Measurements from ENCODE around the gene WDSUB1.
A peak's percentile ranks its signal among the peaks of the same experiment; 100 is the strongest.

The WDSUB1 gene

GRCh38 chr2:159265171-159265576 is 21.3 kb downstream of the WDSUB1 start:
- DNase-seq (ENCODE audit: low spot score), result no peak

DNA sequence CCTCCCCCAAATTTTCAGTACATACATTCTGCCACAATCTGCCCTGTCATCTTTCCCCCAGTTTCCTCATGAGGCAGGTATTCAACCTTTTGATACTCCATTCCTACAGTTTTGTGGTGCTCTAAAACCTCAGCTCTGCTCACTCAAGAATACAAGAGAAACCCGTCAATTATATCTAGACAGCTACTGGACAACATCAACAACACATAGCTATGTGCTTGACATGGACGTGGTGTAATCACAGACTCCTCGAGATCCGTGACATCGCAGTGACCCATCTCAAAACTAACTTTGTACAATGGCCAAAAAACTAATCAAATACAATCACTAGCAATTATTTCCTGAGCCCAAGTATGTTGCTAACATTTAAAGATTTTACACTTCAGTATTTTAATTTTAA is 23.6 kb downstream of the WDSUB1 start:
- no peak for DNase-seq (ENCODE audit: low spot score)

DNA sequence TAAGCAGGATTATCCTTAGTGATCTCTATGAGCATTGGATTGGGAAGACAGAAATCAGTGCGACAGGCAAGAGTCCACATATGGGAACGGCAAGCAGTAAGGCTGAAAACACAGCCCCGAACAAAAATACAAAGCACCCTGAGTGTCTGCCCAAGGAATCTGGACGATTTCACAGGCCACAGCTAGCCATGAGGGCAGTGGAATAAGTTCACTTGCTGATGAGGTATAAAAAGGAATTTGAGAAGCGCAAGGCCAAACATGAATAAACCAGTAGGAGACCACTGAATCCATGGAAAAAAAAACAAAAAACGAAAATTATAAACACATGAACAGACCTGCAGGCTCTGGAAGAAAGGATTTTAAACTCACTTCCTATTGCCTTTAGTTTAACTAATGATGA is 24.3 kb downstream of the WDSUB1 start:
- no peak for DNase-seq (ENCODE audit: low spot score)

DNA sequence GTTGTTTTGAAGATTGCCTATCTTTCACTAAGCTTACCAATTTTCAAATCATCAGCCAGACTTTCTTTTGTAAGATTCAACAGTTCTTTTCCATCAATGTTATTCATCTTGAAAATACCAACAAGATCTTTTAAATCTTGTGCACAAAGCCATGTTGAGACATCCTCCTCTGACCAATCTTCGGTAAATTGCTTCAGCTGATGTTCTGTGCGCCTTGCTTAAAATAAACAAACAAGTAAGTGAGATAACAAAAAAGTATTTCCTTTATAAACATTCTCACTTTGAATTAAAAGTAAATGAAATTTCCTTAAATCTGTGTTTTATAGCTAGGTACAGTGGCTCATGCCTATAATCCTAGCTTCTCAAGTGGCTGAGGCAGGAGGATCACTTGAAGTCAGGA is 30.3 kb downstream of the WDSUB1 start:
- no peak for DNase-seq (ENCODE audit: low spot score)

GRCh38 chr2:159252905-159253304 is 33.6 kb downstream of the WDSUB1 start:
- no peak for DNase-seq (ENCODE audit: low spot score)

DNA sequence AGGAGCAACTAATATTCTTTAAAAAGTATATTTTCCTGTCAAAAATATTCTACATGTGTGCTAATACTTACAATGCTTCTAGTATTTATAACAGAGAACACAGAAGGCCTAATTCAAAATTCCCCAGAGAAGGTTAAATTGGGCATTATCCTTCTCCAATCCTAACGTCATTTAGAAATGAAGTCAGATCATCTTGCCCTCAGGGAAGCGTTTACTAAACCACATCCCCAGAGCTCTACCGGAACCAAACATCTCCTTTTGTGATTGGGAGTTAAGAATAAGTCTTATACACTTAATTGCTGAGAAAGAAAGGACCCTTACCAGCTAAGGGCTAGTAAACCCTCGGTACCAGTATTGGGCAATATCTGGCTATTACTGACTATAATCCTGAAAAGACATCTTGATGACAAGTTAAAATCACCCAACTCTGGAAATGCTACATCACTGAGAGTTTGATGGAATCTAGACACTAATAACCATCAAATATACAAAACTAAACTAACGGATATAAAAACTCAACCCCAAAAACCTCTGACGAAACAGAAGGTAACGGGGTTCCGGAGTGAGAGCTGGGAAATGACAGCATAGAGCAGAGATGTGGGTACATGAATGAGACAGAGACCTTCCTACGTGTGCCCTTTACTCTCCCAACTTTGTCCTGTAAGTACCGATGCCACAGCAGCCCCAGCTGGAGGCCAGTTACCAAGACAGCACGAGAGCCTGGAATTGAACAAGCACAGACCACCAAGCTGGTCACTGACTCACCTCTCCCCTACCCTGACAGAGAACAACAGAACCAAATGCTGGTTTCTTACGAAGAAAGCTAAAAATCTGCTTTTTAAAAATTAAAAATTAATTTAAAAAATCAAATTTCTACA is 35.0 kb downstream of the WDSUB1 start:
- DNase-seq (ENCODE audit: low spot score), result no peak

DNA sequence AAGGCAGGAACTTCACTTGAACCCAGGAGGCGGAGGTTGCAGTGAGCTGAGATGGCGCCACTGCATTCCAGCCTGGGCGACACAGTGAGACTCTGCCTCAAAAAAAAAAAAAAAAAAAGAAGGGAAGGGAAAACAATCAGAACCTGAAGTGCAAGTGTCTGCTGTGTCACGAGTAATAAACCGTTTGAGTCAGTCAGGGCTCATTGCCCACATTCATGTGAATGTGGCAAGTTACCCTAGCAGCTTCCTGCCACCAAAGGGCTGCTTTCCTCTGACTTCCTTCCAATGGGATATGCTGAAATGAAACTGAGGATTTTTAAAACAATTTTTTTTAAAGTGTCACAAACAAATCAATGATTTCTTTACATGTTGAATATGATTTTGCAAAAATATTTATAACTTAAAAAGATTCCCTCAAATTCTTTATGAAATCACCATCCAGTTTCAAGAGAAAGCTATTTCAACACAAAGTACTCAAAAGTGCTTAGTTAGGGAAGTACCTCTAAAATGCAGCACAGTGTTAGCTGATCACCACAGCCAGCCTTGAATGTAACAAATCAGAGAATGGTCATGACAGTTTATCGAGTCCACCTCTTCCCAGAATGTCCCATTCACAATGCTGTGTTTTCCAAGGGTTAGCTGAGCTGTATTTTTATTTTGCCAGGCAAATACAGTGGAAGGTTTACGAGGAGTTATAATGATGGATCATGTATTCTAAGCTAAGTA is 36.4 kb downstream of the WDSUB1 start:
- DNase-seq (ENCODE audit: low spot score), result peak; percentile 90

GRCh38 chr2:159246325-159246988 is 40.0 kb downstream of the WDSUB1 start:
- DNase-seq (ENCODE audit: low spot score), result no peak

DNA sequence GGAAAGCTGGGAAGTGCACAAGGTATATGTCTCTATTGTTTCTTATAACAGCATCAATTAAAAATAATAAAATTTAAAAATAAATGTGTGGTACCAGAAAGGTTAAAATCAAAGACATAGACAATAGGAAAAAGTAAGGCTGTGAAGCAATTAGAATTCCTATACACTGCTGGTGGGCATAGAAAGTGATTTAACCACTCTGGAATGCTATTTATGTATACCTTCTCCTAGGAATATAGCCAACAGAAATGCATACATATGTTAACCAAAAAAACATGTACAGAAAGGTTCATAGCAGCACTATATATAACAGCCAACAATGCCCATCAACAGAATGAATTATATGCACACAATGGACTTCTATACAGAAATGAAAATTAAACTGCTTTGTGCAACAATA is 43.0 kb downstream of the WDSUB1 start:
- no peak for DNase-seq (ENCODE audit: low spot score)

DNA sequence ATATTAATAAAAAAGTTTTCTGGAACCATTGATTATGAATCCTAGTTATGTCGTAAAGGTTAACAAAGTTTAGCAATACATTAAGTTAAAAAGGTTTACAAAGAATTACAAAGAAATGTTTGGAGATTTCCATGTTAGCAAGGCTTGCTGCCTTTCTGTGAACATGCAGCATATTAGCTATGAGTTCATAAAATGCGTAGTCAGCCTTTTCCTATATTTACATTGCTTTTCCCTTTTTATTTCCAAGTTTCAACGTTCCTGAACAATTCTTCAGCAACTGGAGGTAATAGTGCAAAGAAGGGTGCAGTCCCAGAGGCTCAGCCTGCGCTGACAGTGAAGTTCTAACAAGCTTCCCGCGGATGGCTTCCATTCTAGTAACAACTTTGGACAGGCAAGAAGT is 51.6 kb downstream of the WDSUB1 start:
- DNase-seq (ENCODE audit: low spot score), result no peak

DNA sequence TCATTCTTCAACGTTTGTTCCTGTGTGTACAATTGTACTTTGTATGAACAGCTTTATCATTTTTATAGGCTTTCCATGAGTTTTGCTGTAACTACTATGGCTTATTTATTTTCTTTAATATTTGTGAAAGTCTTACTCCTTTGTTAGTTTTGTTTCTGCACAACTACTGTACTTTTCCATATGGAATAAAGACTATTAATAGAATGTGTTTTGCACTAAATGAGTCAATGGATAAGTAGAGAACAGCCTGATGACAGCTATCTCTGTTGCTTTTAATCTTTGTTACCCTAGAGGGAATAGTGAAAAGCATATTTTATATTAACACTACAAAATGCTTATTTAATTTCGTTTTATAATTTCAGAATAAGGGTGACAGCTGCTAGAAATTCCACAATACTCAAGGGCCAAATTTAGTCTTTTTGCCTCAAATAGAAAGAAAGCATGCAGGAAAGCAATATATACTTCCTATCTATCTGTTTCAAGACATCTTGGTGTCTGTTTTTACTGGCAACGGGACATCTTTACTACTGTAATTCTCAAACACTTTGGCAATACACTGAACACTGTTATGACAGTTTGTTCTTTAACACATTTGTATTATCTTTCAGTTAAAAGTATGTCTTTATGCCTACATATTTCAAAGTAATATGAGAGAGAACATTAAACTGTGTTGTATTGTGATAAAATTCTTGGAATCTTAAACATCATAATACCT is 53.9 kb downstream of the WDSUB1 start:
- no peak for DNase-seq (ENCODE audit: low spot score)

DNA sequence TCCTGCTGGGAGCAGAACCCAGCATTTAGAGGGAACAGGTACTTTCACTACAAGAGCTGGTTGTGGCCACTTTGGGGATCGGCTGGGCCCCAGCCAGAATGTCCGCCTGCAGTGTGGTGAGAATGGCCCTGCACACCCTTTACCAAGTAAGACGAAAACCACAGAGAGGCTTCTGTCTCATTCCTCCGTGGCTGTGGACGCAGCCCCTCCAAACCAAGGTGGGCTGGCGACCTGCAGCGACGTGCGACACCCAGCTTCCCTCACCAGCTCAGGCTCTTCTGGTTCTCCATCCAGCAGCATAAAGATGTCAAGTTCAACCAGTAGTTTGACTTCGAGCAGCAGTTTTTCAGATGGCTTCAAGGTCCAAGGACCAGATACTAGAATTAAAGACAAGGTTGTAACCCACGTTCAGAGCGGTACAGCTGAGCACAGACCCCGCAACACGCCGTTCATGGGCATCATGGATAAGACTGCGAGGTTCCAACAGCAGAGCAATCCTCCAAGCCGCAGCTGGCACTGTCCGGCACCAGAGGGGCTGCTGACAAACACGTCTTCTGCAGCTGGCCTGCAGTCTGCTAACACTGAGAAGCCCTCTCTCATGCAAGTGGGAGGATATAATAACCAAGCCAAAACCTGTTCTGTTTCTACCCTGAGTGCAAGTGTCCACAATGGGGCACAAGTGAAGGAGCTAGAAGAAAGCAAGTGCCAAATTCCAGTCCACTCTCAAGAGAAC is 56.2 kb downstream of the WDSUB1 start:
- DNase-seq (ENCODE audit: low spot score), result peak; percentile 57

GRCh38 chr2:159229476-159230144 is 56.9 kb downstream of the WDSUB1 start:
- no peak for DNase-seq (ENCODE audit: low spot score)

- no peak for DNase-seq (ENCODE audit: low spot score)
Observed at GRCh38 chr2:159228081-159228581, 58.4 kb downstream of the WDSUB1 start.

- no peak for DNase-seq (ENCODE audit: low spot score)
Observed at GRCh38 chr2:159227467-159227866, 59.0 kb downstream of the WDSUB1 start.

- DNase-seq (ENCODE audit: low spot score), result no peak
Observed at GRCh38 chr2:159226608-159227385, 59.7 kb downstream of the WDSUB1 start.

DNA sequence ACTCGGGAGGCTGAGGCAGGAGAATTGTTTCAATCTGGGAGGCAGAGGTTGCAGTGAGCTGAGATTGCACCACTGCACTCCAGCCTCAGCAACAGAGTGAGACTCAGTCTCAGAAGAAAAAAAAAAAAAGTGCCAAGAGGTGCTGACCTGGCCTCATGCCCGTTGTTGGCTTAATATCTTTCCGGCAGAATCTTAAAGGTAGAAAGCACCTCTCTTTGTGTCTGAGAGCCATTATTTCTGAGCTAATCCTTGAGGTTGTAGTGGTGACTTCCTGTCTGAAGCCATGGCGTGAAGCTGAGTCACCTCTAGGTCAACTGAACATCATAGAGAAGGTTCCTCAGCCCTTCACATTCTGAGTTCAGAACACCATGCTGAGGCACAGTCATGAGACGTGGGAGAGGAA is 60.4 kb downstream of the WDSUB1 start:
- DNase-seq (ENCODE audit: low spot score), result no peak

DNA sequence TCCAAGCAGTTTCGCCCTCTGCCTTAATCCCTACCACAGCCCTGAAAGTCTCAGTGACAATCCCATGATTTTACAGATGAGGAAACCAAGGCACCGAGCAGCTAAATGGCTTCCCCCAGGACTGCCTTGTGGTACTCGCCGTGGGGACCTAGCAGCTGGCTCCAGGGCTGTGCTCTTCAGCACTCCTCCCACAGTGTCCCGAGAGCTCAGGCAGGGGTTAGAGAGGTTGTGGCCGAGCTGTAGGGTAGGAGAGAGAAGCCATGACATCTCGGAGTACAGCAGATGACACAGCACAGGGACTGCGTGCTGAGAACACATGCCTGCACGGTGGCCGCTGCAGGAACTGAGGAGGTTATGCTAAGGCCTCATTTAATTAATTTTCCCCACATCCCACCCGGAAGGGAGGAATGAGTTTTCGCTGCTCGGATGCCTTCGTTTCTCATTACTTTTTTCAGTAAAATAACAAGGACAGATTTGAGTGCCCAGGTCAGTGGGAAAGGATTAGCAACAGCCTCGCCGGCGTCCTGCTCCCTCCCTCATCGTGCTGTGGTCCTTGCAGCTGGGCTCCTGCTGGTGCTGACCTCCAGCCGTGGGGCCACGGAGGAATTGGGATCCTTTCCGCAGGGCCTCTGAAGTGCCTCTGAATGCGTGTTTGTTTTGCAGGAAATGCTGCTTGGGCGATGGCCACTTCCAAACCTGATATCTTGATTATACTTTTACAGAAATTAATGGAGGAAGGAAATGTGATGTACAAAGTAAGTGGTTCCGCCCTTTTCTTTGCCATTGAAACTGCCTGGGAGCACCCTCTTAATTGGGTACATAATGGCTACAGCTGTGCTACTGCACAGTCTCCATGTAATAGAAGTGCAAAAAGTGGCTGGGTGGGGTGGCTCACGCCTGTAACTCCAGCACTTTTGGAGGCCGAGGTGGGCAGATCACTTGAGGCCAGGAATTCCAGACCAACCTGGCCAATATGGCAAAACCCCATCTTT is 61.2 kb downstream of the WDSUB1 start:
- no peak for DNase-seq (ENCODE audit: low spot score)
